GM18867 (cell line): ENCODE measurements around the gene WDR64.
"Not testable (repeated sequence)": the region's sequence is repeated elsewhere in the genome, so short reads cannot be mapped to it uniquely, and the experiment has no call there.

Experiments used
- ATAC-seq: cut with Tn5 transposase; IDR thresholded peaks from one replicate; pipeline ENCODE4 v1.9.1; 2021; ENCODE audit warnings: mild to moderate bottlenecking, moderate library complexity; ENCODE audit not compliant: unreplicated experiment

WDR64 gene

DNA sequence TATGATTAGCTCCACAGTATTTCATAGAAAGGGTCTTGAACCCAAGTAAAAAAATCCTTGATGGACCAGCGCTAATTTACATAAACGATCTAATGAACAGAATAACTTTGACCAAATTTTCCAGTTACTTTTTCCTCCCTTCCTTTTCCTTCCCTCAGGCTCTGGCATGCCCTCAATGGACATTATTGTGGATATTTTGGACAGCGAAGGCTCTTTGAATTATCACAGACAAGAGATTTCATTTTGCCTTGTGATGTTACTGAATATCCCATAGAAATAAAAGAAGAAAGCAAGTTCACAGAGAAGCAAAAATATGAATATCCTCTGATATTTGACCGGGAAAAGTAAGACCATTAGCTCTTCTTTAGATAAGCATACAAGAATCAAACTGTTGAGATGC is 135.6 kb downstream of the WDR64 start:
- ATAC-seq: no peak

DNA sequence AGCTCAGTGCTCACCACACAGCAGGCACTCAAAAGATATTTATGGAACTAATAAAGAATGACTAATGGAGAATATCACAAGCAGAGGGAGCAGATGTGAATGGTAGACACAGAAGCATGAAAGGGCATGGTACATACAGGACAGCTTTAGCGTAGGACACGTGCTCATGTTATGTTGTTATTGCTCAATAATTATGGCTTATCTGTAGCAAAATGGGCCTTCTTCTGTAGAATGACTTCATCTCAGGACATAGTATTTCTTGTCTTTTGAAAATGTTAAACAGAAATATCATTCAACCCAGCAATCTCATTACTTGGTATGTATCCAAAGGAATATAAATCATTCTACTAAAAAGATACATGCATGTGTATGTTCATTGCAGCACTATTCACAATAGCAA is 137.0 kb downstream of the WDR64 start:
- no peak for ATAC-seq

DNA sequence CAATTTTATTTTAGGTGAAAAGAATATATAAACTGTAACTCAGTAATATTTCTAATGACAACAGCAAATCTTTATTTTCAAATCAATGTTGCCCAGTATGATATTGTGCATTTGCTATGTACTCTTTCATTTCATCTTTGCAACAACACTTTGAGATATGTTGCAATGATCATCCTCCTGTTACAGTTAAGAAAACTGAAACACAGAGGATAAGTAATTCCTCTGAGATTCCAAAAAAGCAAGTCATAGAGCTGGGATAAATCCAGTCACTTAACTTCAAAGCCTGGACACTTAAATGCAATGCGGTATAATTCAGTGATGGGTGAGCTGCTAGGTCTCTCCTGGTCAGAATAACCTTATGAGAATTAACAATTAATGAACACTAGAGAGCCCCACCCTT is 147.3 kb downstream of the WDR64 start:
- ATAC-seq: no peak

DNA sequence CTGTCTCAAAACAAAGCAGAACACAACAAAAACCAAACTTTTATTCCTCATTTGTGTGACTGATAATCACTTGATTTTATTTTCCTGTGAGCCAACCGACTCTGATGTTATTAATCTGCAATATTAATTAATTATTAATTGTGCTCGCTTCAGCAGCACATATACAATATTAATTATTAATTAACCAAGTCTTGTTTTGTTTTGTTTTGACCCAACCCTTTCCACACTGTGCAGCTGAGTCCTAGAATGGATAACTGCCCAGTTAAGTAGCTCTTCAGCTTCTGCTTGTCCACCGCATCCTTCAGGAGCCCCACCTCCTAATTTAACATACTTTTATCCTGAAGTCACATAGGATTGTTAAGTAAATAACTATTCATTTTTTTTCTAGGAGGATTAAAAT is 148.6 kb downstream of the WDR64 start:
- ATAC-seq: no peak

DNA sequence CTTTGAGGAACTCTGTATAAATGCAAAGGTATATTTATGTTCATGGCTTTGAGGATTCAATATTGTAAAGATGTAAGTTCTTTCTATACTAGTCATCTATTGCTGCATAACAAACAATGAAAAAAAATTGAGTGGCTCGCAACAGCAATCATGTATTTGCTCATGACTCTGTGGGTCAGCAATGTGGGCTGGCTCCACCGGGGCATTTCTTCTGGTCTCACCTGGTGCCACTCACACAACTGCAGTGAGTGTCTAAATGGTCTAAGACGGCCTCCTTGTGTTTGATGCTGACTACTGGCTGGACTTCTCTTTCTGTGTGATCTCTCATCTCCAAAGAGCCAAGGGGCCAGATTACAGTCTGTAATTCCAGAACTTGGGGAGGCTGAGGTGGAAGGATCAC is 150.8 kb downstream of the WDR64 start:
- ATAC-seq: no peak

DNA sequence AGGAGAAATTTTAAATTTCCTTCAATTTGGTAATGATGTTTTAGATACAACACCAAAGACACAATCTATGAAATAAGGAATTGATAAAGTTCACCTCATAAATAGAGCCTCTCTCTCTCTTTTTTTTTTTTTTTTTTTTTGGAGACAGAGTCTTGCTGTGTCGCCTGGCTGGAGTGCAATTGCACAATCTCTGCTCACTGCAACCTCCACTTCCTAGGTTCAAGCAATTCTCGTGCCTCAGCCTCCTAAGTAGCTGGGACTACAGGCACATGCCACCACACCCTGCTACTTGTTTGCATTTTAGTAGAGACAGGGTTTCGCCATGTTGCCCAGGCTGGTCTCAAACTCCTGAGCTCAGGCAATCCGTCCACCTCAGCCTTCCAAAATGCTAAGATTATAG is 152.6 kb downstream of the WDR64 start:
- ATAC-seq: not testable (repeated sequence)

DNA sequence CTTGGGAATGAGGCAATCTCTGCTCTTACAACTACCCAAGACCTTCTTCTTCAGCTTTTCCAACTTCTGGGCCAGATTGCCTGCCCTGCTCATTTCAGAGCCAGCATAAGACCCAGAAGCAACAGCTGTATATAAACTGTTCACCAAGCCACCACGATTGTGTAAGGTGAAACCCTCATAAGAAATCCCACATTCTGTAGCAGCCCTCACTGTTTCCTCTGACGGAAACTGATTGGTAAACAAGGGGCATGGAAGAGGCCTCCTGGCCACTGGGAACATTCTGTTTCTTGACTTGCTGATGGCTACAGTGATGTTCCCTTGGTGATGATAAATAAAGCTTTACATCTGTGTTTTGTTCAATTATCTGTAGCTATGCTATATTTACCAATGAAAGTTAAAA is 156.2 kb downstream of the WDR64 start:
- ATAC-seq: no peak

DNA sequence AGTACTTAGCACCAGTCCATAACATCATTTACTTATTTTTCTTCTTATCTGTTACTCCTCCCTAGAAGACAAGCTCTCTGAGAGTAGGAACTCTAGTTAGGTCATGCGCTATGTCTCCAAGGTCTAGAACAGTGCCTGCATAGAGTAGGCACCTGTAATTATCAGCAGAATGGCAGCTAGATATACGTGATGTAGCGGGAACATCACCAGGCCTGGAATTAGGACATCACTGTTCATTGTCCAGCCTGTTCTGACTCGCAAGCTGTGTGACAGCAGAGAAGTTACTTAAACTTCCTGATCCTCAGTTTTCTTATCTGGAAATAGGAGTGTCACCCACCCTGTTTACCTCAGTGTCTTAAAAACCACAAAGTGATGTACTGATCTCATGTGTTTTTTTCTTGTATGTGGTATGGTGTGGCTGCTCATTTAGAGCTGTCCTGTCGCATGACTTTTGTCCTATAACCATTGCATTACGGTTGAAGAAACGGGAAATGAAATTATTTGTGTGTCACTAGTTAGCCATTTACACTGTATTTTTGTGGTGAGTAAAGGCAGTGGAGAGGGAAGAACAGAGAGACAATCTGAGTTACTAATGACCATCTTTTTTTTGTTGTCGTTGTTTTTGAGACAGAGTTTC is 158.8 kb downstream of the WDR64 start:
- peak; percentile 88 for ATAC-seq

DNA sequence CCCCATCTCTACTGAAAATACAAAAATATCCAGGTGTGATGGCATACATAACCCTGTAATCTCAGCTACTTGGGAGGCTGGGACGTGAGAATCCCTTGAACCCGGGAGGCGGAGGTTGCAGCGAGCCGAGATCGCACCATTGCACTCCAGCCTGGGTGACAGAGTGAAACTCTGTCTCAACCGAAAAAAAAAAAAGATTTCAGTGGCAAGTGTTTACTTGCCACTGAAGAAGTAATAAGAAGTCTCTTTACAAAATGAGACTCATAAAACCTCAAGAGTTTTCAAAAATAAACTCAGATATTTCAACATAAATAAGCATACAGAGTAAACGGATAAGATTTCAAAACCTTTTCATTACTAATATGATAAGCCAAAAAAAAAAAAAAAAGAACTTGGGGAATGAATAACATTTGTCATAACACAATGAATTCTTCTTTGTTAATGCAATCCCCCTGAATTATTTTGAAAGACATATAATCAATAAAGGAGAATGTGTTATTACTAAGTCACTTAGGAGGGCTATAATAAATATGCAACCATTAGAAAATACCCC is 161.8 kb downstream of the WDR64 start:
- no peak for ATAC-seq

DNA sequence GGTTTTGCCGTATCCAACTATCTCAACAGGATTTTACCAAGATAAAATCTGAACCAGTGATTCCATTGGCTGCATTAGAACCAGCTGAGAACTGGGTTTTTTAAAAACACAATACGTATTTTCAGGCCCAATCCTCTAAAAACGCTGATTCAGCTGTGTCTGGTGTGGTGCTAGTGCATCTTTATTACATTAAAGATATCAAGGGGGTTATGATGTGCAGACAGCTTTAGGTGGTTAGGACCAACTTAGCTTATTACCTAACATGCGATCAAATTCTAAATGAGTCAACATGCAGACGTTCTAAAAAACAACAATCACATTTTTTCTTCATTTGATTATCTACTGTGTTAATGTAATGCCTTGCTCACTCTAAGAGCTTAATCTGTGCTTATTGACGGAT is 163.9 kb downstream of the WDR64 start:
- ATAC-seq: no peak

DNA sequence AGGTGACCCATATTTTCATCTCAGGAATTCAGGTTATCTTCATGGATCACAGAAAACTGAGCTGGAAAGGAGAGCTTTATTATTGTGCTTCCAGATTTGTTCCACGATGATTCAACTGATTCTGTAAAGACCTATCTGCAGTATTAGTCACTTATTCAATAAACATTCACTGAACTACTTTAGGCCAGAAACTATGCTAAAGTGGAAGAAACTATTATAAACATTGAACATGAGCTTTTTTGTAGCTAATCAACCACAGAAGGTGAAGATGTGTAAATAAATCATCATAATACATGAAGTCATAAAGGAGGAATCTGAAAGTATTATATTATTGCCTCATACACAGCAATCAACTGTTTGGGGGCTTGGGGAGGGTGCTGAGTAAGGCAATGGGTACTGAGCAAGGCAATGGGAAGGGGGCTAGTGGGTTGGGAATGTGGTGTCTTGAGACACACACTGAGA is 165.3 kb downstream of the WDR64 start:
- no peak for ATAC-seq

DNA sequence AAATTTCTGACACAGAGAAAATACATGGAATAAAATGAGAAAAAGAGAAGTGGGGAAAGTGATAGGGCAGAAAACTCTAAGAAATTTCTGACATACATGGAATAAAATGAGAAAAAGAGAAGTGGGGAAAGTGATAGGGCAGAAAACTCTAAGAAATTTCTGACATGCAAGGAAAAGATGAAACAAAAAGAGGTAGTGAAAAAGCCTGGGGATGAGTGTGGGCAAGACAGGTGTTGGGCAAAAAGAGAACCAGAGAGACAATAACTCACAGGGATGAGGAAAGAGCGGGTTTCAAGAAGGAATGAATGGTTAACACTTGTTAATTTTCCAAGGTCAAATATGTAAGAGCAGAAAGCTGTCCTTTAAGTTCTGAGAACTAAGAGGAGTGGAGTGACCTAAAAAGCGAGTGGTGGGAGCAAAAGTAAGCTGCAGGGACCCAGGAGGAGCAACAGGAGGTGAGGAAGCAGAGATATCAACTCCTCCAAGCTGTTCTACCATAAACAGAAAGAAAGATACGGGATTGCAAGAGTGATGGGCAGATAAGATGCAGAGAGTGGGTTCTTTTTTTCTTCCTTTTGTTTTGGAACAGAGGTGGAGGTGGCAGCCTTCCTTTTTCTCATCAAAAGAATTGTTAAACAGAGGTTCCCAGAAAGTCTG is 166.0 kb downstream of the WDR64 start:
- no peak for ATAC-seq

DNA sequence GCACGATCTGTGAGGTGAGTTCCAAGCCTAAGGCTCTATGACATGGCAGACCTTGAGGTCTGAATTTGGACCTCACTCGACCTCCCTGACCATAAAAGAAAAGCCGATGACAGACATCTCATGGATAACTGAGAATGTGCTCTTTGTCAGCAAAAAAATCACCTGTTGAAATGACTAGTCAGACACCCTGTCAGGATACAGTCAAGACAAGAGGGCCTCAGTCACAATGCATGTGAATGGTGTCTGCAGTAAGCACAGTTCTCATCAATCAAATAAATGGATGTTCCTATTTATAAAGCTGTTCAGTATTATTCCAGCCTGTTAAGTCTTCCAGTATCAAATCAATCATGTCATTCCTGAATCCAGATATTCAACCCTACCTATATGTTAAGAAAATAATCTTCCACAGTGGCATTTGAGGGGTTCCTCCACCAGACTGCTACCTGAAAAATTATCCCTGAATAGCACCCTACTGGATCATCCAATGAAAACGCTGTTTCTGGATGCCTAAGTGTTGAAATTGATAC is 167.3 kb downstream of the WDR64 start:
- no peak for ATAC-seq

DNA sequence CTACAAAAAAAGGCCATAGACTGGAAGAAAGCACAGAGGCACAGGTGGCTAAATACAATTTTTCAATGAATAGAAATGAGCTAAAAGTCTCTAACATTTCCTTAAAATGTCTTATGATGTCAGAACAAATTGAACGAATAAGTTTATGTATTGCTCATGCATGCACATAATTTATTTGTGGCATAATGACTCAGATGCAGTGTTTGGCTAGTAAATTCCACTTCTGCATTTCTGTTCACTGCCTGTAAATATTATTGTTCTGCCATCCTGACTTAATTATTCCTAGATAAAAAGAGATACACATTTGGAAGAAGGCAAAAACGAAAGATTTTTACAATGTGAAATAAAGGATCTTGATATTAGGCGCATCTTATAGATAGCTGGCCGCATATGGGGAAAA is 169.3 kb downstream of the WDR64 start:
- ATAC-seq: no peak

DNA sequence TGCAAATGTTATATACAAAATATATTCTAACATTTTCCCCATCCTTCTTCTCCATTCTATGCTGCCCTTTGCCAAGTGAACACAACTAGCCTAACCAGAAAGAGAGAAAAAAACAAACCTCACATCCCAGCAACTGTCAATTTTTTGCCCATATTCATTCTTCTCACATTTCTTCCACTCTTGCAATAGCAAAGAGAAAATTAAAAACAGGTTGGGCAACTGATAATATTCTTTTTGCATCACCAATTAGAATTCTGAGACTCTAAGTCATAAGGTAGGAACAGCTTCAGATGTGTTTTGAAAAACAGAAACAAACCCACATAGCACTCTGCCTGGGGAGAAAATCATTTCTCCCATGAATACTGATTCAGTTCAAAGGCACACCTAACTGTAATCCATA is 170.8 kb downstream of the WDR64 start:
- no peak for ATAC-seq

DNA sequence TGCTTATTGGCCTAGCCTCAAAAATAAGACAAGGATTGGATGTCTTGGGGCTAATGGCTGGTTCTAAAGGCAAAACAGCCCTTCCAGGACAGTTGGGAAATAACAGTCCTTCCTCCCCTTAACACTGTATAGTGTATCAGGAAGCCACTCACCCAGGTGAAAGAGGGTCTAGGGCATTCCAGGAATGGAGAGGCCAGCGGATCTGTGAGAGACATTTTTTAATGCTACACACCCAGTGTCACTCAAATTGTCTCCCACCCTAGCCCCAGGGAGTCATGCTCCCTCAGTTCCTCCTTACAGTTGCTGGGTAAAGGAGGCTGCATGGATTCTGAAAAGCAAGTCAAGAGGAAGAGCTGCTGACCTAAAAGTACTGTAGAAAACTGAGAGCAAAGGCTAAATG is 171.8 kb downstream of the WDR64 start:
- no peak for ATAC-seq

DNA sequence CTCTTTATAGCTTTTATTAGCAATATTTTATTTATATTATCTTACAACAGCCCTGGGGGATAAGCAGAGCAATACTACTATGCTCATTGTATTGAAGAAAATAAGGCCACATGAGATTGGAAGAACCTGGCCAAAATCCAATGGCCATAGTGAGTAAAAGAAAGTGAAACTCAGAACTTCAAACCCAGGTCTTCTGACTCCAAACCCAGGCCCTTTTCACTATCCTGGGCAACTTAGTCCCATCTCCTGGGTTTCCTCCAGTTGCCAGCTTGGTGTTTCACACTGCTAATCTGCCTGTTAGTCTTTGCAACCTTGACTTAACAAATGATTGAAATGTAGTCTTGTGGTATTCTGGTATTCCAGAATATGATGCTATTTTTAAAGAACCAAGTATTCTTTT is 173.5 kb downstream of the WDR64 start:
- no peak for ATAC-seq

DNA sequence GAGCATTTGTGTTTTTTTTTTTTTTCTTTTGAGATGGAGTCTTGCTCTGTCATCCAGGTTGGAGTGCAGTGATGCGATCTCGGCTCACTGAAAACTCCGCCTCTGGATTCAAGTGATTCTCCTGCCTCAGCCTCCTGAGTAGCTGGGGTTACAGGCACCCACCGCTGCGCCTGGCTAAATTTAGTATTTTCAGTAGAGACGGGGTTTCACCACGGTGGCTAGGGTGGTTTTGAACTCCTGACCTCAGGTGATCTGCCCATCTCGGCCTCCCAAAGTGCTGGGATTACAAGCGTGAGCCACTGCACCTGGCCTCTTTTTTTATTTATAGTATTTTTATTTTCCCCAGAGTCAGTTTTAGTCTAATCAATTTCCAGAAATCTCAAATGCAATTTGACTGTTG is 174.5 kb downstream of the WDR64 start:
- ATAC-seq: not testable (repeated sequence)

DNA sequence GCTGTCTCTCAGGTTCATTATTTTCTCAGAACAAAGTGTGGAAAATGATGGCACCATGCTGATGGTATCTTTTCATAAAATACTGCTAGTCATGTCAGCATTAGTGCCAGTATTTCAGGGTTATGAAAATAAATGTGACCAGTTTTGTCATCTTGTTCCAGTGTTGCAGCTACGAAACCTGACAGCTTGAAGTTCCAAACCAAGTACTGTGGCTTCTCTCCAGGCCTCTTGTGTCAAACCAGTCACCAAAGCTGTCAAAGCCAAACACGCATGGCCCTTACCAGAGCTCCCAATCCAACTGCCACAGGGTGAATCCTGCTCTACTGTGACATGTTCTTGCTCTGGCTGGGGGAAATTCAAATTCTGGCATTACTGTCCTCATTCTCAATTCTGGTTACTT is 175.2 kb downstream of the WDR64 start:
- ATAC-seq: no peak

DNA sequence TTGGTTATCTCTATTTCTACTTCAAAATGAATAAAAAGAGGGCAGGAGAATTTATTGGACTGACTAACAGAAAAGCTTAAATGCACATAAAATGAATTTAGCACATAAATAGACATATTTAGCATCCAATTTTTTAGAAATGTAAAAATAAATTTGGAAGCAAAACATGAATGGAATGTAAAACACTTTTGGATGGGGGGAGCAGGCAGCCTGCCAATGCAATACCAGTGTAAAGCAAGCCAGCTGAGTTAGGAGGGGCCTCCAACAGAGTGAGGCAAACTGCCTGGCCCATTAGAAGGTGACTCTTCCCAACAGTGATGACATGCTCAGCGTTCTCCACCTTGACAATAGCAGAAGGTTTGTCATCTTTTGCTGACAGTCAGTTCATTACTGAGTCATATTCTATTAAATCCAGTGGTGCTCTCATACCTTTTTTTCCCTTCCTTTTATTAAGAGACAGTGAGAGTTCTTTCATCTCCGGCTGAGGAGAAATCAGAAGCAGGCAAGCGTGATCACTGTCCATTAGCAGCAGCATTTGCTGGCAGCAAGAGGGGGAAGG is 176.5 kb downstream of the WDR64 start:
- no peak for ATAC-seq

DNA sequence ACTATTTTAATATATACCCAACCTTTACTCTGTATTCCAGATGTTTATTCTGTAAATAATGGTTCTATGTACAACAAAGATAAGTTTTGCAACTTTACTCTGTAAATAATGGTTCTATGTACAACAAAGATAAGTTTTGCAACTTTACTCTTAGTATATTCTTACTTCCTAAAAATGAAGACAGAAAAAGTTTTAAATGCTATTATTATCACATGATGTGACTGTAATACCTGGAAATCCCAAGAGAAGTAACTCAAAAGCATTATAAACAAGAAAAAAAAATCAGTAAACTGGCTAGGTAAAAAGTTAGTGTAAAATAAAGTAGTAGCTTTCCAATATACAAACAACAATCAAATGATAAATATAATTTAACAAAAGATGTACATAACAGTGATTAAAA is 177.4 kb downstream of the WDR64 start:
- ATAC-seq: no peak

DNA sequence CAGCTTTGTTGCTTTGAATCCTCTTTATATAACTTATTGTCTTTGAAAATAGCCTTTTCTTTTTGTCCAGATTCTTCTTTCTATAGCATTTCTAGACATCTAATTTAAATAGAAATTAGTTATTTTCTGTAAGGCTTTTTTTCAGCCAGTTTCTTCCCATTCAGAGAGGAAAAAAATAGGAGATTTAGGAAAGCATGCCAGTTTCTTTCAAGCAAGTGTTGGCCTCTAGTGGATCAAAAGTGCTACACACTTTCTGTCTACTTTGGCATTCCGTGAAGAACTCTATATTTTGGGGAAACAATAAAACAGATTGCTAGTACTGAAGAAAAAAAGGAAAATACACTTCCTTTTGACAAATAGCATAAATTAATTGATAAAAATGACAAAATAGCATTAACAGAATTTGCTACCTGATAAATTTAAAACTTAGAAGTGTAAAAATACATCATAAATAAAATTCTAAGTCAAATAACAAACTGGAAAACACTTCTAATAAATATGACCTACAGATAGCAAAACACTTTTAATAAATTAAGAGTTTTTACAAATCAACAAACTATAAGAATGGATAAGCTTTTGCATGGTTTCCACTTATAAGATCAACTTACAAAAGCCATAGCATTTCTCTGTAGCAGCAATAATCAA is 182.8 kb downstream of the WDR64 start:
- ATAC-seq: no peak
